ENCODE data around the gene SERTAD4. TPM values are rescaled to one million over a fixed set of nuclear protein-coding genes. Genes with fewer than 3 reads are reported as not detected.
A peak's percentile ranks its signal among the peaks of the same experiment; 100 is the strongest.

The SERTAD4 gene
- total RNA-seq, 1 donor from 2014 or later, result 0.05 TPM

DNA sequence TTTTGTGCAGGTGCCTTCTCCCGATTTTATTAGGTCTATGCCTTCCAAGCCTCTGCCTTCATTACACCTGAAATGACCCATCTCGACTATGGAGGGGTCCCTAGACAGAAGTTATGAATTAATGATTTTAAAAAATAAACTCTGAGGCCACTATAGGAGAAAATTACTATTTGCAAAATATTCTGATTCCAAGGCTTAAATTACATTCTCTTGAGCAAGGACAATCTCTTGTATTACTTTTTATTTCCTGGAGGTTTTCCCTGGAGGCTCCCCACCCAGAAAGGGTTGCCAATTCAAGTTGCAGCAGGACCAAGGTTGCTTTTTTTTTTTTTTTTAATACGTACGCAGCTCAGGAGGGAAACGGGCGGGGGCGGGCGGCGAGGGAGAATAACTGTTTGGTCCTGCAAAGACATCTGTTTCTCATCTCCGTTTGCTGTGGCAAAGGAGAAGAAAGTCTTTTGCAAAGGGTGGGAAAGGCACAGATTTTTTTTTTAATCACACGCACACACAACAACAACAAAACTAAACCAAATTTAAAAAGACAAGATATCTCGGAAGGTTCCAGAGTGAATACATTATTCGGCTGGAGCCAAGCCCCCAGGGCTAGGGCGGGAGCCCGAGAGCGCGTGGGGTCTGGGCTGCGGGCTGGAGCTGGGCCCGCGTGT, 618 bp upstream of the SERTAD4 start:
- DNase-seq (ENCODE audit: low read depth), result no peak

- peak; percentile 17 for DNase-seq (ENCODE audit: low read depth)
These were observed 559 bp downstream of the SERTAD4 start for GRCh38 chr1:210233216-210233494.

DNA sequence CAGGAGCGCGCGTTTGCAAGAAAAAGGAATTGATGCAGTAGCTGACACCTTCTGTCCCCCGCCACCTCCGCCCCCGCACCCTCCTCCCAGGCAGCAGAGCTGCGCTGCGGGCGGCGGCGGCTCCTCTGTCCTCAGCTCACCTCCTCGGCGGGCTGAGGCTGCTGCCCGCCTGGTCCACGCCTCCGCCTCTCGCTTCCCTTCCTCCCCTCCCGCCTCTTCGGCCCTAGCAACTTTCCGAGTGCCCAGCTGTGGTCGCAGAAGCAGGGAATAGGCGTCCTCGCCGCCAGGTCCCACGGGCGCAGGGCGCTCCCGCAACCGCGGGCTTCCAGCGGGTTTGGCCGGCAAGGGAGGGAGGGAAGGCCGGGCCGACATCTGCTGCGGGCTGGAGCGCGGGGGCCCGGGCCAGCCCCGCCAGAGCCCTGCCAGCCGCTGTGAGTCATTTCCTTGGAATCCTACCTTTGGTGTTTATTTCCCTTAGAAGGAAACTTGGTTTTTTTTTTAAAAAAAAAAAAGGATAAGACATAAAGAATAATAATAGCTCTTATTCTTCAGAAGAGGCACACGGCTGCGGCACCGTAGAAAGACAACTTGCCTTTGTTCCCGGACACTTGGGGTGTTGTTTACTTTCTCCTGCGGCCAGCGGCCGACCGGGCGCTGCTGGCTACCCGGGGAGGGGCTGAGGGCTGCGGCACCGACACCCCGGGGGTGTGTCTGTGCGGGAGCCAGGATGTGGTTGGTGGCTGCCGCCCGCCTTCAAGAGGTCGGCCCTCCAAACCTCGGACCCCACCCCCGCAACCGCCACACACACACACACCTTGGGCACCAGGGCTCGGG, 1.1 kb downstream of the SERTAD4 start:
- peak; percentile 82 for DNase-seq (ENCODE audit: low read depth)

GRCh38 chr1:210234329-210234757, 1.7 kb downstream of the SERTAD4 start:
- DNase-seq (ENCODE audit: low read depth), result no peak

- no peak for DNase-seq (ENCODE audit: low read depth)
These were observed 2.9 kb downstream of the SERTAD4 start for GRCh38 chr1:210235363-210236053.

DNA sequence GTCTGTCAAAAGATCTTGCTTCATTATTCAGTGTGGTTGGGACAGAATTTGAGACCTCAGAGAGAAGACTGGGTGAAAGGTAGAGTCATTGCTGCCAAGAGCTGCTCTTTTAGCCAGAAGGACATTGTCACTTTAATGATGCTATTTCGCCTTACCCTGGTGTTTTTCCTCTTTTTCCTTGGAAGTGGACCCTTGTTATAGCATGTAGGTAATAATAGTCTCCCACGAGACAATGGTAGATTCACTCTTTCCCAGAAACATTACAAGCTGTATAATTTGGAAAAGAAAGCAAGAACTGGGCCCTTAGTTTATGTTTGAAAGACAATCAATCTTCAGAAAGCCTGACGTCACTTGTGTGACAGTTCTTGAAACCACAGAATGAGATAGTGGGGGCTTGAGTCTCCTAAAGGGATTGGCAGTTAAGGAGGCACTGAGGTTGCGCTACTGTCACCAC, 3.8 kb downstream of the SERTAD4 start:
- no peak for DNase-seq (ENCODE audit: low read depth)

- DNase-seq (ENCODE audit: low read depth), result no peak
These were observed 4.3 kb downstream of the SERTAD4 start for GRCh38 chr1:210236840-210237409.

GRCh38 chr1:210237479-210237878, 4.9 kb downstream of the SERTAD4 start:
- no peak for DNase-seq (ENCODE audit: low read depth)

- no peak for DNase-seq (ENCODE audit: low read depth)
These were observed 5.4 kb downstream of the SERTAD4 start for GRCh38 chr1:210237981-210238380.

GRCh38 chr1:210239349-210240111, 6.9 kb downstream of the SERTAD4 start:
- peak; percentile 67 for DNase-seq (ENCODE audit: low read depth)

- no peak for DNase-seq (ENCODE audit: low read depth)
These were observed 8.5 kb downstream of the SERTAD4 start for GRCh38 chr1:210241121-210241520.

DNA sequence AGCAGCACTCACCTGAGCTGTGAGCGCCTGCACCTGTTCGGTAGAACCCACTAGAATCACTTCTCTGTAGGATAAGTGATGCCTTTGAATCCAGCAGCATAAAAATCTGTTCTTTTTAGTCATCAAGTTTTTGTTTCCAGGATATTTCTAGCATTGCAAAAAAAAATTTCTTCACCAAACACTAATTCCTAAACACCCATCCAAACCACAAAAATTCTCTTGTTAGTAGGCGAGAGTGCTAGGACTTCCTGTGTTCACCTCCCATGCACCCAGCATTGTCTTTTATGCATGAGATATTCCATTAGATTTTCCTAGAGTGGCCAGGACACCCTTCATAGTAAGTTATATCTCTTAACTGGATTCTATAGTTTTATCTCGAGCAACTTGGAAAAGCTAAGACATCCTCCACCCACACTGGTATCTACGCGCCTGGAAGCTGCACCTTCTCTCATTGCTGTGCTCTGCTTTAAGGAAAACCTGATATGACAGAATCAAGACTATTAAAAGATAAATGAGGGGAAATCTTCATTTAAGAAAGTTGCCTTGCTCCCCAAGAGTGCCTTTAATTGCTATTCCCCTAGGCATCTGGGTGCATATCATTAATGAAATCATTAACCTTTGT, 12.3 kb downstream of the SERTAD4 start:
- DNase-seq (ENCODE audit: low read depth), result peak; percentile 18

DNA sequence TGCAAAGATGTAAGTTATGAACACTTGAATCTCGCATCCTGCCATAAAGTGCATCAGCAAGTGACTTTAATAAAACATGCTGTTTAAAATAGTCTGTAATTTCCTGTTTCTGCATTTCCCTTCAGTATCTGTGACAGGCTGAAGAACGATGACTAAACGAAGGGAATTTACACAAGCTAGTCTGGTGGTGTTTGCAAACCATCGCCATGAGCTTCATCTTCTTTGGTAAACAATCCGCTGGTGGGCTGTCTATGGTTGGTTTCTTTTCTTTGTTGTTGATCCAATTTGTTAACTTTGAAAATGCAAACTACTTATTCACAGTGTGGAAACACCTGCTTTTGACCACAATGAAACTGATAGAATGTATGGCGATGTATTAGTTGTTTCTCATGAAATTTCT, 13.9 kb downstream of the SERTAD4 start:
- no peak for DNase-seq (ENCODE audit: low read depth)

GRCh38 chr1:210248341-210248740, 15.7 kb downstream of the SERTAD4 start:
- no peak for DNase-seq (ENCODE audit: low read depth)

GRCh38 chr1:210250665-210250997, 18.0 kb downstream of the SERTAD4 start:
- no peak for DNase-seq (ENCODE audit: low read depth)

DNA sequence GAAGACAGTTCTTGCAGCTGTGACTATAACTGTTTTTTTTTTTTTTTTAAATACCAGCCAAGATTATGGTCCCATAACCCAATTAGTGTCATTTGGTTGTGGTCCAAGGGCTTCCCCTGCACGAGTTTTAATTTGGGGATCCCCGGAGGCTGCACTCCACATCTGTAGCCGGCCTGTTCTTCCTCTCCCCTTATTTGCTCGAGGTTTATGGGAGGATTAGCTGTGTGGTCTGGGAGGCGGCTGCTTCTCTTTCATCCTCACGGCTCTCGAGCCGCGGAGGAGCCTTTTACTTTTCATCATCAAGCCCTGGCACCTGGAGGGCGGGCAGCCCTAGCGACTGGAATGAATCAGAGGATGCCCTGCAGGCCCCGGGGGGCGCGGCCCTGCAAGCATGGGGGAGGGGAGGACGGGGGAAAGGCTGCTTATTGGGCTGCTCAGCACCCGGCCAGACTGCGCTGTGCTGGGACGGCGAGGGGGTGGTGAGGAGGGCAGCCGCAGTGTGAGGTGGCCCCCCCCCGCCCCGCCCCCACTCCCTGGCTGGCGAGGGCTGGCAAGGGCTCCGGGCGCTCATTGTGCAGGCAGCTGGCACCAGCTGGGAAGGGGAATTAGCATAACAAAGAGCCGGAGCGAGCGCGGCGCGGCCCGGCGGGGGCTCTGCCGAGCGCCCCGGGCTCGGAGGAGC, 18.5 kb downstream of the SERTAD4 start:
- DNase-seq (ENCODE audit: low read depth), result peak; percentile 62

GRCh38 chr1:210251680-210252490, 19.3 kb downstream of the SERTAD4 start:
- no peak for DNase-seq (ENCODE audit: low read depth)

DNA sequence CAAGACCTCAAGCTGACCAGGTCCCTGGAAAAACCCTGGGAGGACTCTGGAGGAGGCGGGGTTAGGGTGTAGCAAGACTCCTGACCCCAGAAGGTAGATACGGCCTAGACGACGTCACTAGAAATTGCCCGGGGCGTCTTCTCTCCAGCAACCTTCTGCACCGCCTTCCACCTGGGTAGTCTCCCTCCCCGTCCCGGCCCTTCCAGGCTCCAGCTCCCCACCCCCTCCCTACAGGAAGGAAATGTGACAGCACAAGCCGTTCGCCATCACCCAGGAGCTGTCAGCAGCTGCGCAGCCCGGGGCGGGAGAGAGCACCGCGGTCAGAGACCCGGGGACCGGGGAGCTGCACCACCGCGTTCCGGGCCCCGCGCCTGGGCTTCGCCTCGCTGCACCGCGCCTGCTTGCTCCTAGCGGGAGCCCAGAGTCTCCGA, 20.0 kb downstream of the SERTAD4 start:
- DNase-seq (ENCODE audit: low read depth), result no peak

GRCh38 chr1:210254298-210254697, 21.7 kb downstream of the SERTAD4 start:
- no peak for DNase-seq (ENCODE audit: low read depth)
